WTC11 (cell line): Measurements from ENCODE around the gene XRCC2.

Experiments used
- CTCF ChIP-seq: fragments of 200-600 bp; IDR thresholded peaks from 2 replicates; pipeline ENCODE4 v1.8.0; 2022; ENCODE audit warnings: antibody characterized with exemption
- JUN ChIP-seq: sonication (generic); formaldehyde crosslinking; IDR thresholded peaks from 2 replicates; pipeline ENCODE4 v1.8.0; 2023; ENCODE audit warnings: mild to moderate bottlenecking, missing genetic modification reagents
- SOX15 ChIP-seq: fragments of 250-450 bp; sonication (Bioruptor Pico); IDR thresholded peaks from 2 replicates; pipeline ENCODE4 v1.9.0; 2021; ENCODE audit warnings: mild to moderate bottlenecking
- ZNF138 ChIP-seq: sonication (generic); formaldehyde crosslinking; conservative IDR thresholded peaks from 2 replicates; pipeline ENCODE4 v1.8.1; 2022; ENCODE audit warnings: mild to moderate bottlenecking, moderate library complexity, missing genetic modification reagents
- ZSCAN18 ChIP-seq: fragments of 250-450 bp; sonication (Bioruptor Pico); IDR thresholded peaks from 2 replicates; pipeline ENCODE4 v2.1.2; 2022; ENCODE audit warnings: mild to moderate bottlenecking, moderate library complexity

- TF ChIP-seq CTCF, result no peak
- TF ChIP-seq JUN, result no peak
- no peak for TF ChIP-seq ZNF138 (CRISPR knock-in tag)
- no peak for TF ChIP-seq ZSCAN18 (CRISPR knock-in tag)
- TF ChIP-seq SOX15 (CRISPR knock-in tag), result no peak
These were observed 832 bp downstream of the XRCC2 start for GRCh38 chr7:152674860-152675758.
